Neuron (in vitro differentiated cells): ENCODE data around the gene PEX5L.

ENCODE experiments used
- H2AFZ ChIP-seq: one replicate; pipeline ENCODE4 v1.6.1; 2013; ENCODE audit warnings: low read depth, mild to moderate bottlenecking, inconsistent platforms, low read length, moderate library complexity
- H3K27me3 ChIP-seq: one replicate; pipeline ENCODE4 v1.6.1; 2013; ENCODE audit warnings: low read length; ENCODE audit not compliant: insufficient read depth
- H3K36me3 ChIP-seq: one replicate; pipeline ENCODE4 v1.6.1; 2013; ENCODE audit warnings: low read length; ENCODE audit not compliant: insufficient read depth
- H3K4me1 ChIP-seq: one replicate; pipeline ENCODE4 v1.6.1; 2013; ENCODE audit warnings: low read length; ENCODE audit not compliant: insufficient read depth
- H3K4me3 ChIP-seq: 2 replicates; pipeline ENCODE4 v1.5.1; 2013; ENCODE audit warnings: mild to moderate bottlenecking, low read length, moderate library complexity
- H3K9me3 ChIP-seq: one replicate; pipeline ENCODE4 v1.6.1; 2013; ENCODE audit warnings: low read length

The PEX5L gene

DNA sequence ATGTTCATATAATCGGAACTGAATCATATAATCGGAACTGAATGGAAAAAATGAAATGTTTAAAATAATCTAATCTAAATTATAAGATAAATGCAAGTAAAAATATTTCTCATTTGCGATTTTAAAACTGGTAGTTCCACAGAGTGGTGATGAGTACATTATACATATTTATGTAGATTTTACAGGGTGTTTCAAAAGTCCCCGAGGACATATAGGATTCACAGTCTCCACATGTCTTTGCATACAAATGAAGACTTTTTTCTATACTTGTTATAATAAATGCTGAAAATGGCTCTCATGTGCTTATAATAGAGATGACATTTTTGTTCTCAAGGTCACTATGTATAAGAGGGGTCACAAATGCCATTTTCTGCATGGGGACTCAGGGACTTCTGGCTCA, 139.5 kb downstream of the PEX5L start:
- H3K27me3 ChIP-seq: peaks cover 9% of the 10 kb centered on the region
- H3K4me1 ChIP-seq: peaks cover 3% of the 10 kb centered on the region
- no peaks in the 10 kb centered on the region for H3K36me3 ChIP-seq
- no peak overlapping the region for H3K4me3 ChIP-seq
- H3K9me3 ChIP-seq: no peaks in the 10 kb centered on the region
- H2AFZ ChIP-seq: no peak overlapping the region

DNA sequence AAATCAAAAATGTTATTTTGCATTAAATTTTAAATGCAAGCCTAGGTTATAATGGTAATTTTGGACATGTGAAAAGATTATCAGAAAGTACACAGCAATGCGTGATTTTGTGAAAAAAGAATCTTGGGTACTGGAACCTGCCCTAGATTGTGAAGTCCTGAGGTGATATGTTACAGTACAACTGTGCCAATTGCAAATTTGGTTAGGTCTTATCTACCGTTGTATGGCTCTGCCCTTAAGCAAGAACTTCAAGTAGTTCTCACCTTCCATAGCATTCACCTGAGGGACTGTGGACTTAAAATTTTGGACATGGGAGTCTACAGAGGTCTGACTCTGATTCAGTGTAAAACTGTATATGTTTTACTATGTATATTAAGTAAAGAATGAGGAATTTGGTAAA, 140.2 kb downstream of the PEX5L start:
- Histone ChIP-seq H2AFZ (no peak overlapping the region), H3K9me3 (no peaks in the 10 kb centered on the region), H3K4me1 (peaks cover 3% of the 10 kb centered on the region), H3K4me3 (no peak overlapping the region), H3K27me3 (peaks cover 5% of the 10 kb centered on the region), H3K36me3 (no peaks in the 10 kb centered on the region)

DNA sequence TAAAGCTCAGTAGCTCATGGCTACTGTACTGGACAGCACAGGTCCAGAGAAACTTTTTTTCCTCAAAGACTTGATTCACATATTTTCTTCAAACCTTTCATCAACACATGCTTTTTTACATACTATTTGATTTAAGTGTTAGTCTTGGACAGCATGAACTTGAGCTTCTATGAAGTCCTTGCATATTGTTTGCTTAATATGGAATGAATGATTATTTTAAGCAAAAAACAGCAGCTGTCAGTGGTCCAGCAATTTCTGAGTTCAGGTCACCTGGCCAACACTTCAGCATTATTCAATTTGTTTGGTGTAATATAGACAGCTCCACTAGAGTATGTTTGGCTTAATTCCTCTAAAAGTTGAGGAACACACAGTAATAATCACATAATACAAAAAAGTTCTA, 141.4 kb downstream of the PEX5L start:
- Histone ChIP-seq H3K4me1 (peaks cover 3% of the 10 kb centered on the region), H3K36me3 (no peaks in the 10 kb centered on the region), H3K4me3 (no peak overlapping the region), H3K27me3 (peaks cover 5% of the 10 kb centered on the region), H3K9me3 (no peaks in the 10 kb centered on the region), H2AFZ (no peak overlapping the region)

DNA sequence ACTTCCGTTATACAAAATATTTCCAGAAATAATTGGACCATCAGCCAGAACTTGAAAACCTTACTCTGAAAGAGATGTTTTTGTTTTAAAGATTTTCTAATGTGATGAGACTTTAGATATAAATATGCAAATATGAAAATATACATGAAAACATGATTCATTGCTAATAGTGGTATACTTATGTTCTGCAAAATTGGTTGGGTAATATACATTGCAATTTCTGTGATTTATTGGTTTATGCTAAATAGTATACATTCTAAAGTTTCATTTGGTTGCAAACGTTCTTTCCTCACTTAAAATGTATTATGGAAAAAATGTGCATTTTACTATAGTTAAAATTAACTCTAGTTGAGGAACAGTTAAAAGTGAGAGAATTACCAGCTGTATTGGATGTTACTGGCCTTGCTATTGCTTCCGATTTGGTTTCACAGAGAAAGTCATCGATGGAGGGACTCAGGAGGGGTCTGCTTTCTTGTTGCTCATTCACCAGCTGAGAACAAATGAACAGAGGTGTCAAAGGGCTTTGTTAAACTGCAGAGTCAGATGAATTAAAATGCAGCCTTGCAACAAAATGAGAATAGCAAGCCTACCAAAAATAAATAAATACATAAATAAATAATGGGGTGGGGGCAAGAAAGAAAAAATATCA, 149.3 kb downstream of the PEX5L start:
- Histone ChIP-seq H2AFZ (no peak overlapping the region), H3K27me3 (no peaks in the 10 kb centered on the region), H3K4me3 (no peak overlapping the region), H3K36me3 (no peaks in the 10 kb centered on the region), H3K4me1 (peaks cover 7% of the 10 kb centered on the region), H3K9me3 (no peaks in the 10 kb centered on the region)

DNA sequence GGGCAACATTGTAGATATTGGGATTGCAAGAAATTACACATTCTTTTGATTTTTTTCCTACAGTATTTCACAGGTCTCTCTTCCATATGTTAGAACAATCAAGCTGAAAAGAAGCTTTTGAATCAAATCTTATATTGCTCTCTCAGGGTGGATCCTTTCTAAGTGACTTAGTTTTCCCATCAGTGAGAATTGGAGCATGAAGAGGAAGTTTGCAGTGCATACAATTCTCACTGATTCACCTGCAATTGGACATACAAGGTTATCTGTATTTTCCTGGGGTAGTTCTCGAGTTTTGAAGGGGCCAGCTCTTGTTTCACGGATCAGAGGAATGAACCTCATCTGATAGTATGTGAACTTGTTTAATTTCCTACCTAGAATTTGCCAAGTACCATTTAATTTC, 150.8 kb downstream of the PEX5L start:
- peaks cover 14% of the 10 kb centered on the region for H3K4me1 ChIP-seq
- H2AFZ ChIP-seq: no peak overlapping the region
- no peaks in the 10 kb centered on the region for H3K36me3 ChIP-seq
- H3K4me3 ChIP-seq: no peak overlapping the region
- no peaks in the 10 kb centered on the region for H3K27me3 ChIP-seq
- no peaks in the 10 kb centered on the region for H3K9me3 ChIP-seq

DNA sequence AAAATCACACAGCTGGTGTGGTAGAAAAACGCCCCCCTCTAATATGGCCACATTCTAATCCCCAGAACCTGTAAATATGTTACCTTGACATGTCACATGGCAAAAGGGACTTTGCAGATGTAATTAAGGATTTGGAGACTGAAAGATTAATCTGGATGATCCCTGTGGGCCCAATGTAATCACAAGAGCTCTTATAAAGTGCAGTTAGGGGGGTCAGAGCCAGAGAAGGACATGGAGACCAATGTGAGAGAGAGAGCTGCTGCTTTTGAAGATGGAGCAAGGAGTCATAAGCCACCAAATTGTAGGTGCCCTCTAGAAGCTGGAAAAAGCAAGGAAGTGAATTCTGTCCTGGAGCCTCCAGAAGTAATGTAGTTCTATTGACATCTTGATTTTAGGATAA, 152.6 kb downstream of the PEX5L start:
- H2AFZ ChIP-seq: no peak overlapping the region
- H3K27me3 ChIP-seq: no peaks in the 10 kb centered on the region
- H3K4me1 ChIP-seq: peaks cover 14% of the 10 kb centered on the region
- H3K4me3 ChIP-seq: no peak overlapping the region
- no peaks in the 10 kb centered on the region for H3K9me3 ChIP-seq
- no peaks in the 10 kb centered on the region for H3K36me3 ChIP-seq

DNA sequence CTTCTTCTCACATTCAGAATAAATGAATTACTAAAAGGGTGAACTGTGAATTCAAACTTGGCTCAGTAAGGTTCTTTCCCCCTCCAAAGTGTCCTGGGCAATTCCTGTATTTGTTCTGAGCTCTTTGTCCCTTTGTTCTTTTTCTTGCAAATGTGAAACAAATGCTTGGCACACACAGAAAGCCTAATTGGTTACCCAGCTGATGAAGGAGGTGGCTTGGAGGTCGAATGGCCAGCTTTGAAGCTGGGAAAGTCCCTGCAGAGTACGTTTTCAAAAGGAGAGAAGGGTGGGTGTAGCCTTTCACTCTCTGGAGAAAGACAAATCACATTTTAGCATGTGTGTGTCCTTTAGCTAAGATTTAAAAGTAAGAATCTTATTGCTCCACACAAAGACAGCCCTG, 154.4 kb downstream of the PEX5L start:
- Histone ChIP-seq H3K27me3 (no peaks in the 10 kb centered on the region), H2AFZ (peak overlapping the region; percentile 59), H3K4me1 (peaks cover 10% of the 10 kb centered on the region), H3K4me3 (no peak overlapping the region), H3K36me3 (no peaks in the 10 kb centered on the region), H3K9me3 (no peaks in the 10 kb centered on the region)

DNA sequence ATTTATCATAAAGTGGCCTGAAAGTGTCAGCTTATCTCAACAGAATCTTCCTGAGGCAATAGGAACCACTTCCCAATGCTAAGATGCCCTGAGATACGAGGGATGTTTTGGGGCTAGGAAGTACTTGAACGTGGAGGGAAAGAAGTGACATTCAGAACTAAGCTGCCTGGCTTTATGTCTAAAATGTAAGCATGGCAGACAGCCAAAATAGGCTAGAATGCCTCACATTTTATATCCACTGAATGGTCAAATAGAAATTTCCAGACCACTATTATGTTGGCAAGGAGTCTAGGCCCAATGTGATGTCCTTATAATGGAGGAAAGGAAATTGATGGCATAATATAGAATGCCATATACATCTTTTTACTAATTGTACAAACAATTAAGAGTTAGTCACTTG, 154.9 kb downstream of the PEX5L start:
- no peak overlapping the region for H2AFZ ChIP-seq
- no peaks in the 10 kb centered on the region for H3K27me3 ChIP-seq
- H3K9me3 ChIP-seq: no peaks in the 10 kb centered on the region
- H3K4me3 ChIP-seq: no peak overlapping the region
- H3K36me3 ChIP-seq: no peaks in the 10 kb centered on the region
- peaks cover 10% of the 10 kb centered on the region for H3K4me1 ChIP-seq

DNA sequence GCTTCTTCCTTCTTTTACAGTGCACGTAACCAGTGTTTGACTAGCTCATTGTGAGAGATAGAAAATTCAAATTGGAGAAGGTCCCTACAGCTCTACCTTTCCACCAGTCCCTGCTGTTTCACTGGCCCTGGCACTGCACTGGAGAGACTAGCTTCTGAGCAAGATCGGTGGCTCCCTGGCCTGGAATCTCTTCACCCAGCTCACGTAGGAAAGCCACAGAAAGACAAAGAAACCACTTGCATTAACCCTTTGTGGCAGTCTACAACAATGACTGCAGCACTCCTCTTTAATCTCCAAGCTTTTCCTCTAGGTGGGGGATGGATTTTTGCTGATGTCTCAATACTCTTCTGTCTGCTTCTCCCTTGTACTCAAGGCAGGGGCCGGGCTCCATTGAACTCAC, 155.9 kb downstream of the PEX5L start:
- Histone ChIP-seq H2AFZ (no peak overlapping the region), H3K4me1 (peaks cover 10% of the 10 kb centered on the region)

DNA sequence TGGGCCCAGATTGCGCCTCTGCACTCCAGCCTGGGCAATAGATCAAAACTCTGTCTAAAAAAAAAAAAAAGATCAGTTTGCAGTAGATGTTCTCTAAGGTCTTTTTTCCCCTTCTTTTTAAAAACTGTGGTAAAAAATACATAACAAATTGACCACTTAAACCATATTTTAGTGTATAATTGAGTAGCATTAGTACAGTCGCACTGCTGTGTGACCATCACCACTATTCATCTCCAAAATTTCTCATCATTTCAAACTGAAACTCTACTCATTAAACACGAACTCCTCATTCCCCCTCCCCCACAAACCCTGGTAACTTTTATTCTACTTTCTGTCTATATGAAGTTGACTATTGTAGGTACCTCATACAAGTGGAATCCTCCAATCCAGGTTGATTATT, 160.3 kb downstream of the PEX5L start:
- Histone ChIP-seq H3K36me3 (no peaks in the 10 kb centered on the region), H3K4me1 (no peaks in the 10 kb centered on the region), H3K4me3 (no peak overlapping the region), H3K27me3 (peaks cover 4% of the 10 kb centered on the region), H3K9me3 (no peaks in the 10 kb centered on the region), H2AFZ (no peak overlapping the region)

More for the DNA sequence above, 155.9 kb downstream of the PEX5L start:
- Histone ChIP-seq H3K9me3 (no peaks in the 10 kb centered on the region), H3K4me3 (no peak overlapping the region), H3K27me3 (no peaks in the 10 kb centered on the region), H3K36me3 (no peaks in the 10 kb centered on the region)

DNA sequence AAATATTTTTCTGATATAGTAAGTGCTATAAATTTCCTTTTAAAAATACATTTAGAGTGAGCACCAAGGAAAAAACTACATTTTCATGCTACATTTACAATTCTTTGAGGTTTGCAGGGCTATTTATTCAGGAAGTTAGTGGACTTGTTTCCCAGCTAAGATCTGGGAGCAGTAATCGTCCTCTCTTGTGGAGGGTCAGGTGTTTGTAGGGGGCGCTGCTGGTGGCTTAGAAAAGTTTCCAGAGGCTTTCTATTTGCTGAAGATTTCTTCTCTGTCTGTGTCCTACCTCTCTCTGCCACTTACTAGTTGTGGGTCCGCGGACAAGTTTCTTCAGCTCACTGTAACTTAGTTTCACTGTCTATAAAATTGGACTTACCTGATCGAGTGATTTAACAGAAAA, 163.9 kb downstream of the PEX5L start:
- Histone ChIP-seq H3K27me3 (peaks cover 9% of the 10 kb centered on the region), H2AFZ (no peak overlapping the region), H3K4me1 (no peaks in the 10 kb centered on the region), H3K36me3 (no peaks in the 10 kb centered on the region), H3K9me3 (no peaks in the 10 kb centered on the region), H3K4me3 (no peak overlapping the region)

DNA sequence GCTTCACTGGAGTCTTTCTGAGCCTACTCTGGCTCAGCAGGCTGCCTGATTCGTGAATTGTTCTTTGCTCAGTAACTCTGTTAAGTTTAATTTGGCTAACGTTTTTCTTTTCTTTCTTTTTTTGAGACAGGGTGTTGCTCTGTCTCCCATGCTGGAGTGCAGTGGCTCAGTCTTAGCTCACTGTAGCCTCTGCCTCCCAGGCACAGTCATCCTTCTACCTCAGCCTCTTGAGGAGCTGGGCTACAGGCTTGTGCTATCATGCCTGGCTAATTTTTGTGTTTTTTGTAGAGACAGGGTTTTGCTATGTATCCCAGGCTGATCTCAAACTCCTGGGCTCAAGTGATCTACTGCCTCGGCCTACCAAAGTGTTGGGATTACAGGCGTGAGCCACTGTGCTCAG, 165.0 kb downstream of the PEX5L start:
- H3K4me1 ChIP-seq: no peaks in the 10 kb centered on the region
- H2AFZ ChIP-seq: no peak overlapping the region
- no peaks in the 10 kb centered on the region for H3K36me3 ChIP-seq
- no peaks in the 10 kb centered on the region for H3K9me3 ChIP-seq
- H3K27me3 ChIP-seq: peaks cover 9% of the 10 kb centered on the region
- H3K4me3 ChIP-seq: no peak overlapping the region

DNA sequence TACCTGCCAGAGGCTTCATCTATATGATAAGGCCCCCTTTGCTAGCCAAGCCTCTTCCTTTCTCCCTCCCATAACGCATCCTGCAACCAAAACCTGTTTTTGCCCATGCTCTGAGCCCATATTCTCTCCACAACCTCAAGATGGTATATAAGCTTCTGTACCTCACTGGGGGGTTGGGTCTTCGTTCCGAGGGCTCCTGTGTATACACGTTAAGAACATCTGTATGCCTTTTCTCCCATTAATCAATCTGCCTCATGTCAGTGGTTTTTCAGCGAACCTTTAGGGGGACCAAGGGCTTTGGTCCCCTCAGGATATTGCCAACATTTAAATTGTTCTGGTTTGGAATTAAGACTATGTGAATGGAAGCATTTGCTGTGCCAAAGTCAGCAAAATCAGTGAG, 168.0 kb downstream of the PEX5L start:
- no peaks in the 10 kb centered on the region for H3K4me1 ChIP-seq
- H3K9me3 ChIP-seq: no peaks in the 10 kb centered on the region
- H2AFZ ChIP-seq: no peak overlapping the region
- peaks cover 9% of the 10 kb centered on the region for H3K27me3 ChIP-seq
- no peak overlapping the region for H3K4me3 ChIP-seq
- no peaks in the 10 kb centered on the region for H3K36me3 ChIP-seq

DNA sequence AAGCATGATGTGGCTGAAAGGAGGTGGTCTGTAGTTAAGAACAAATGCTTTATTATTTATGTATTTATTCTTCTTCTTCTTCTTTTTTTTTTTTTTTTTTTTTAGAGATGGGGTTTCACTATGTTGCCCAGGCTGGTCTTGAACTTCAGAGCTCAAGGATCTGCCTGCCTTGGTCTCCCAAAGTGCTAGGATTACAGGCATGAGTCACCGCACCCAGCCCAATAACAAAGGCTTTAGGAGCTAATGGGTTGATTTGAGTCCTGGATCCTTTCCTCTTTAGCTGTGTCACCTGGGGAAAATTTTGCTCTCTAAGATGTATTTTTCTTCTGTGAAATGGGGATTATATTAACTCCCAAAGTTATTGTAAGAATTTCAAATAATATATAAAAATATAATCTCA, 168.8 kb downstream of the PEX5L start:
- Histone ChIP-seq H3K9me3 (no peaks in the 10 kb centered on the region), H3K4me1 (no peaks in the 10 kb centered on the region), H3K4me3 (no peak overlapping the region), H3K36me3 (no peaks in the 10 kb centered on the region), H3K27me3 (peaks cover 9% of the 10 kb centered on the region), H2AFZ (no peak overlapping the region)
